Liver (tissue), 9 donors: ENCODE measurements around the gene CYP2R1. TPM values are rescaled to one million over a fixed set of nuclear protein-coding genes. Genes with fewer than 3 reads are reported as not detected.

ENCODE experiments used
- DNase-seq: peaks from one replicate; pipeline ENCODE4 v3.0.0-alpha.2; 2017; ENCODE audit warnings: low spot score
- H3K27ac ChIP-seq, 2 donors: one replicate each; pipeline ENCODE4 v1.7.0; 2013; ENCODE audit warnings: inconsistent platforms in 2 of 2, low read length in 2 of 2, control low read depth in 1 of 2, low read depth in 1 of 2, mild to moderate bottlenecking in 1 of 2
- H3K27me3 ChIP-seq, 4 donors: one replicate each; pipeline versions ENCODE4 v1.6.1 to v1.7.0; 2013; ENCODE audit warnings: low read length in 3 of 4, inconsistent platforms in 1 of 4, mild to moderate bottlenecking in 1 of 4, moderate library complexity in 1 of 4; ENCODE audit not compliant: control insufficient read depth in 4 of 4, insufficient read depth in 4 of 4
- H3K36me3 ChIP-seq, 4 donors: one replicate each; pipeline versions ENCODE4 v1.6.1 to v1.7.0; 2013; ENCODE audit warnings: low read length in 3 of 4, mild to moderate bottlenecking in 3 of 4, low read depth in 1 of 4, moderate library complexity in 1 of 4; ENCODE audit not compliant: control insufficient read depth in 4 of 4, insufficient read depth in 3 of 4
- H3K4me1 ChIP-seq, 4 donors: one replicate each; pipeline versions ENCODE4 v1.6.1 to v1.7.0; 2013; ENCODE audit warnings: low read length in 3 of 4, mild to moderate bottlenecking in 3 of 4, moderate library complexity in 1 of 4; ENCODE audit not compliant: control insufficient read depth in 4 of 4, insufficient read depth in 4 of 4
- H3K4me3 ChIP-seq, 3 donors: one replicate each; pipeline versions ENCODE4 v1.6.1 to v1.7.0; 2013; ENCODE audit warnings: low read length in 3 of 3, control low read depth in 1 of 3, low read depth in 1 of 3, mild to moderate bottlenecking in 1 of 3
- H3K9ac ChIP-seq, 2 donors: one replicate each; pipeline ENCODE4 v1.7.0; 2013; ENCODE audit warnings: low read length in 2 of 2, mild to moderate bottlenecking in 2 of 2, moderate library complexity in 2 of 2, control low read depth in 1 of 2, low read depth in 1 of 2
- H3K9me3 ChIP-seq, 4 donors: one replicate each; pipeline versions ENCODE4 v1.6.1 to v1.7.0; 2013; ENCODE audit warnings: low read length in 3 of 4; ENCODE audit not compliant: control insufficient read depth in 4 of 4
- CTCF ChIP-seq: fragments of 150-350 bp; IDR thresholded peaks from 2 replicates; pipeline ENCODE4 v1.5.1; 2017; ENCODE audit warnings: improper control_type of control experiment, low read depth, low read length; ENCODE audit not compliant: missing input control
- FOXA1 ChIP-seq: IDR thresholded peaks from 2 replicates; pipeline ENCODE4 v1.6.1; 2016; ENCODE audit warnings: antibody characterized with exemption
- FOXA2 ChIP-seq: IDR thresholded peaks from 2 replicates; pipeline ENCODE4 v1.6.1; 2016; ENCODE audit warnings: antibody characterized with exemption
- HNF4A ChIP-seq, 2 donors: conservative IDR thresholded peaks; 2 replicates each; pipeline ENCODE4 v1.6.1; 2016; ENCODE audit warnings: antibody characterized with exemption in 2 of 2, mild to moderate bottlenecking in 2 of 2
- JUND ChIP-seq, 2 donors: IDR thresholded peaks; 2 replicates each; pipeline ENCODE4 v1.6.1; 2016; ENCODE audit warnings: antibody characterized with exemption in 2 of 2
- REST ChIP-seq: IDR thresholded peaks from 2 replicates; pipeline ENCODE4 v1.6.1; 2016; ENCODE audit warnings: antibody characterized with exemption, mild to moderate bottlenecking
- RXRA ChIP-seq, 2 donors: IDR thresholded peaks; 2 replicates each; pipeline ENCODE4 v1.6.1; 2017 to 2018; ENCODE audit warnings: antibody characterized with exemption in 2 of 2, mild to moderate bottlenecking in 1 of 2
- SP1 ChIP-seq: IDR thresholded peaks from 2 replicates; pipeline ENCODE4 v1.6.1; 2018; ENCODE audit warnings: antibody characterized with exemption, mild to moderate bottlenecking
- ZBTB33 ChIP-seq: IDR thresholded peaks from 2 replicates; pipeline ENCODE4 v1.6.1; 2016; ENCODE audit warnings: antibody characterized with exemption
- WGBS: extraction: QIAGEN DNeasy Blood & Tissue Kit; methylation state at CpG from one replicate; pipeline ENCODE4 v1.1.7; 2013; 5-methylcytosine and 5-hydroxymethylcytosine counted together
- polyA plus RNA-seq, 2 donors: library from polyadenylated mRNA; stranded (reverse) in 1 of 2; unstranded in 1 of 2; fragments of 200-250 nt in 1 of 2; fragments of >200 nt in 1 of 2; fragmentation: Nextera tagmentation in 1 of 2; extraction: Ambion mirVana in 1 of 2; gene quantifications; one replicate each; pipeline versions ENCODE4 v1.2.1 to v1.2.3, GENCODE V29; 2013 to 2015
- total RNA-seq, 2 donors: library from RNA; depleted of rRNA; stranded (reverse); fragments of >200 nt; gene quantifications; one replicate each; pipeline ENCODE4 v1.2.3, GENCODE V29; 2014
- TF ChIP-seq, protein P1 (sequence below): IDR thresholded peaks from 2 replicates; pipeline ENCODE4 v1.6.1; 2016; ENCODE audit warnings: antibody characterized with exemption
- TF ChIP-seq, protein P2 (sequence below): IDR thresholded peaks from 2 replicates; pipeline ENCODE4 v1.6.1; 2016; ENCODE audit warnings: antibody characterized with exemption
- donor health status: healthy.
- donor health status: healthy.
- donor health status: healthy.
- donor health status: healthy.
- donor health status: healthy.

The CYP2R1 gene
- total and polyA plus RNA-seq, 4 donors, result 3.2 to 8.2 (median 6.7) TPM

DNA sequence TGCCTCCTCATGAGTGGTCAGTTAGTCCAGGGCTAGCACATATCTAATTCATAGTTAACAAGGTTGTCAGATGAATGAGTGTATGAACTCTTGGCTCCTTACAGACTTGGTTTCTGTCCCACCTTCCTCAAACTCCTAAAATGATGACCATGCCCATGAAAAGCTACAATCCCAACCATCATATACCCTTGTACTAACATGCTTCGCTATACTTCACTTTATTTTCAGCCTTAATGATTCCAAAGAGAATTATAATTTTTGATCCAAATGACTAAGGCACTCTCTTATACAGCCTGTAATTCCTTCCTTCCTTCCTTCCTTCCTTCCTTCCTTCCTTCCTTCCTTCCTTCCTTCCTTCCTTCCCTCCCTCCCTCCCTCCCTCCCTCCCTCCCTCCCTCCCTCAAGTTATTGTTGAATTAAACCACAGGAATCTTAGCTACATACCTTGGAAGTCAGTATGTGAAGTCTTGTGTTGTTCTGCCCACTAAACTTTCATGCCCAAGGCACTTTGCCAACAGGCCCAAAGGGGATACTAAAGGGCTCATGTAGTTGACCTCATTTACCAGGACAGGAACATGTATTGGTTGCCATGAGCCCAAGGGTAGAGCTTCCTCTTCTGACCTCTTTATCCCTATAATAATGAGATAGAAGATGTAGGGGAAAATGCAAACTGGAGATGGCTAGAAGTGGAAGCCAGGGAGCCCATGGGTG lies 42.8 kb upstream of the CYP2R1 start:
- no peaks in the 10 kb centered on the region for H3K4me1 ChIP-seq
- DNase-seq, result no peak
- 94% methylated on average over 1 of the region's 1 CpG for WGBS
- H3K27me3 ChIP-seq, result no peaks in the 10 kb centered on the region
- no peak overlapping the region for H3K9ac ChIP-seq
- no peaks in the 10 kb centered on the region for H3K36me3 ChIP-seq
- H3K27ac ChIP-seq, result no peak overlapping the region
- no peak overlapping the region for H3K4me3 ChIP-seq
- no peak for TF ChIP-seq JUND (IDR thresholded peaks at IDR 0.05)
- no peak for TF ChIP-seq ZBTB33
- TF ChIP-seq FOXA2, result no peak
- no peak for TF ChIP-seq SP1
- TF ChIP-seq RXRA (IDR thresholded peaks at IDR 0.05), result no peak
- TF ChIP-seq HNF4A (conservative IDR thresholded peaks at IDR 0.05), result no peak
- TF ChIP-seq, protein P1, sequence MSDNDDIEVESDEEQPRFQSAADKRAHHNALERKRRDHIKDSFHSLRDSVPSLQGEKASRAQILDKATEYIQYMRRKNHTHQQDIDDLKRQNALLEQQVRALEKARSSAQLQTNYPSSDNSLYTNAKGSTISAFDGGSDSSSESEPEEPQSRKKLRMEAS, result no peak
- TF ChIP-seq REST, result no peak
- no peak for TF ChIP-seq FOXA1
- no peak for TF ChIP-seq CTCF
- TF ChIP-seq, protein P2, sequence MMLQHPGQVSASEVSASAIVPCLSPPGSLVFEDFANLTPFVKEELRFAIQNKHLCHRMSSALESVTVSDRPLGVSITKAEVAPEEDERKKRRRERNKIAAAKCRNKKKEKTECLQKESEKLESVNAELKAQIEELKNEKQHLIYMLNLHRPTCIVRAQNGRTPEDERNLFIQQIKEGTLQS, result no peak
- no peaks in the 10 kb centered on the region for H3K9me3 ChIP-seq

DNA sequence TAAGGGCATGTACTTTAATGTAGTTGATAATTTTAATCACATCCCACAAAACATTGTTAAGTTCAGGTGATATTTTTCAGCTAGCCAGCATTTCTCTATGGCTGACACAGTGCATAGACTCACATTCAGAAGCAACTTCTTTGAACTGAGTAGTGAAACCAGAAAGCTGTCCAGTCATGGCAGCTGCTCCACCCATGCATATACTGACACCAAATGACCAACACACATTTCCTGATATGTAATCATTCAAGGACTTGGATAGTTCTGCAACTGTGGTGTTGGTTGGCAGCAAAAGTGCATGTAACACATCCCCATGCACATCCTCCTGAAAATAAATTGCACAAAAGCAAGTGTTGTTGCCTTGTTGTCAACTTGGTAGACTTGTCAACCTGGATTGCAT lies 40.4 kb upstream of the CYP2R1 start:
- TF ChIP-seq RXRA (IDR thresholded peaks at IDR 0.05) (no peak), SP1 (no peak)
- H3K4me3 ChIP-seq, result no peak overlapping the region
- H3K27me3 ChIP-seq, result no peaks in the 10 kb centered on the region
- DNase-seq, result no peak
- H3K36me3 ChIP-seq, result no peaks in the 10 kb centered on the region
- no peaks in the 10 kb centered on the region for H3K4me1 ChIP-seq
- no peaks in the 10 kb centered on the region for H3K9me3 ChIP-seq
- no peak overlapping the region for H3K27ac ChIP-seq
- H3K9ac ChIP-seq, result no peak overlapping the region
